ENCODE data around the gene PRUNE1.

The PRUNE1 gene

GRCh38 chr1:151008244-151009205, at the start of gene PRUNE1:
Gene PRUNE1 (plus strand): TSS chr1:151008449. CDS start chr1:151008633, 184 bp downstream.
- peak; percentile 73 for DNase-seq (ENCODE audit: low read depth, low spot score)
- peak within 1 kb of the TSS; percentile 87 for H3K27ac ChIP-seq

DNA sequence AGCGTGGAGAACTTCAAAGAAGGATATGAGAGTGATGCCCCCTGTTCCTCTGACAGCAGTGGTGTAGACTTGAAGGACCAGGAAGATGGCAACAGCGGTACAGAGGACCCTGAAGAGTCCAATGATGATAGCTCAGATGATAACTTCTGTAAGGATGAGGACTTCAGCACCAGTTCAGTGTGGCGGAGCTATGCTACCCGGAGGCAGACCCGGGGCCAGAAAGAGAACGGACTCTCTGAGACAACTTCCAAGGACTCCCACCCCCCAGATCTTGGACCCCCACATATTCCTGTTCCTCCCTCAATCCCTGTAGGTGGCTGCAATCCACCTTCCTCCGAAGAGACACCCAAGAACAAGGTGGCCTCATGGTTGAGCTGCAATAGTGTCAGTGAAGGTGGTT, 47.6 kb upstream of the PRUNE1 start:
- H3K27ac ChIP-seq = no peak overlapping the region
- DNase-seq (ENCODE audit: low read depth, low spot score) = no peak

- no peak overlapping the region for H3K27ac ChIP-seq
- no peak for DNase-seq (ENCODE audit: low read depth, low spot score)
Observed at GRCh38 chr1:150961756-150962155, 46.5 kb upstream of the PRUNE1 start.

DNA sequence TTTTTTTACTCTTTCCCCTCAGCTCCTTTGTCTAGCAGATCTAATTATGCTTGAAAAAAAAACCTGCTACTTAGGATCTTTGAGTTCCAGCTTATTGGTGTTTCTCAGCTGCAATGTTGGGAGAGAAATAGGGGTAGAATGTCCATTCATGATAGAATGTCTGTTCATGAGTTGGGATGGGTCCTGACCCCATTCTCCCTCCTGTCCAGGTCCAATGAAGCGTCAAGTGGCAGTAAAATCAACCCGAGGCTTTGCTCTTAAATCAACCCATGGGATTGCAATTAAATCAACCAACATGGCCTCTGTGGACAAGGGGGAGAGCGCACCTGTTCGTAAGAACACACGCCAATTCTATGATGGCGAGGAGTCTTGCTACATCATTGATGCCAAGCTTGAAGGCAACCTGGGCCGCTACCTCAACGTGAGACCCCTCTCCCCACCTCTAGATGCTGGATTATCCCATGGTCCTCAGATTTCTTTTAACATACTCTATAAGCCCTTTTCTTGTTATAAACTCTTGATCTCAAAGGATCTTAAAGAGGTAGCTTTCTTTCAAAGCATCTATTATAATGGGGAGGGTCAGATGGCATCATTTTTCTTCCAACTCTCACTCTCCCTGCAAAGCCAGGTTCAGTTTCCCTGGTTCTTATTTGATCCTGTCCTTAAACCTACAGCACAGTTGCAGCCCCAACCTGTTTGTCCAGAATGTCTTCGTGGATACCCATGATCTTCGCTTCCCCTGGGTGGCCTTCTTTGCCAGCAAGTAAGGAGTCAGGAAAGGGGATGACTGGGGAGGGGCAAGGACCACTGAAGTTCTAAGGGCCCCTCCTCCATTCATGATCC, 44.7 kb upstream of the PRUNE1 start:
- no peak overlapping the region for H3K27ac ChIP-seq
- no peak for DNase-seq (ENCODE audit: low read depth, low spot score)

- H3K27ac ChIP-seq = no peak overlapping the region
- no peak for DNase-seq (ENCODE audit: low read depth, low spot score)
Observed at GRCh38 chr1:150964164-150964489, 44.1 kb upstream of the PRUNE1 start.

DNA sequence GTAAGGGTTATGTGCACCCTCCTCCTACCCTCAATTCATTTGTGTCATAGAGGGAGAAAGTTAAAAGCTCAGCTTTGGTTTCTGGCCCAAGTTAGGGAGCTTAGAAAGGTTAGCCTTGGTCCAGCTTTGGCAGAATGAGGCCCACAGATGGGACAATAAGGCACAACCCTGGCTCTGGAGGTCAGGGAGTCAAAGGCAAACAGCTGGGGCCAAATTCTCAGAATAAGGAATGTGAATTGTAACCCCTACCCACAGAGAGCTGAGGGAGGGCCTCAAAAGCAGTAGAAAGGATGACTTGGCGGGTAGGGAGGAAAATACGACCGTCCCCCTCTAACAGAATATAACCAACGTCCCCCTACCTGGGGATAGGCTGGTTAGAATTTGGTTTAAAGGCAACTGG, 42.6 kb upstream of the PRUNE1 start:
- no peak for DNase-seq (ENCODE audit: low read depth, low spot score)
- no peak overlapping the region for H3K27ac ChIP-seq

- H3K27ac ChIP-seq = no peak overlapping the region
Observed at GRCh38 chr1:150966011-150966410, 42.2 kb upstream of the PRUNE1 start.

DNA sequence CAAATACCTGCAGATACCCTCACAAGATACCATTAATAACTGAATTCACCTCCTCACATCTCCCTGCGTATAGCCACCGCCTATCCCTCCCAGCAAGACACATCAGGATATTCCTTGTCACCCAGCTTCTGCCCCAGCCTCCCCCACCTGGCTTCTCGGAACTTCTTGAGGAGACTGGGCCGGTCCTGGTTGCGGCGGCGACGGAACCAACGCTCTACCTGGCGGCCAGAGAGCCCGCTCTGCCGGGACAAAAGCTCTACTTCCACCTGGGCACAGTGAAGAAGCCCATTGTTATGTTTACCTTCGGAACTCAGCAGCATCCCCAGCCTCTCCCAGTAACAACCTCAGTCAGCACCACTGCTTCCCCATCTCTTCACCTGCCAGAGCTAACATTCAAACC, 40.3 kb upstream of the PRUNE1 start:
- no peak overlapping the region for H3K27ac ChIP-seq
- no peak for DNase-seq (ENCODE audit: low read depth, low spot score)

More at GRCh38 chr1:150966011-150966410, 42.2 kb upstream of the PRUNE1 start:
- no peak for DNase-seq (ENCODE audit: low read depth, low spot score)

DNA sequence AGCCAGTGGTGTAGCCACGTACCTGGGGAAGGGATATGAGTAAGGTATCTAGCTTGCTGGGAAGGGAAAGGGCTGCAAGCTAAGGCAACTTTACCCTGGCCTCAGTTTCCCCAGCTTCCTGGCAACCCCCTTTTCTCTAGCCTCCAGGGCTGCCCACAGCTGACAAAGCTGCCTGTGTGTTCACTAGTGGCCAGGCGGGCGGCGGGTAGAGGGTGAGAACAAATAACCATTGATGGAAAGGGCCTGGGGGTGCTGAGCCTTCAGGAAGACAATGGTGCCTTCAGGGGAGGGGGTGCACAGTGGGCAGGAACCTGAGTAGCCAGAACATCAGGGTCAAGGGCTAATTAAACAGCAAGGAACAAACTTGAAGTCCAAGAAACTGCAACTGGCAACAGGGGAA, 39.8 kb upstream of the PRUNE1 start:
- H3K27ac ChIP-seq = no peak overlapping the region

DNA sequence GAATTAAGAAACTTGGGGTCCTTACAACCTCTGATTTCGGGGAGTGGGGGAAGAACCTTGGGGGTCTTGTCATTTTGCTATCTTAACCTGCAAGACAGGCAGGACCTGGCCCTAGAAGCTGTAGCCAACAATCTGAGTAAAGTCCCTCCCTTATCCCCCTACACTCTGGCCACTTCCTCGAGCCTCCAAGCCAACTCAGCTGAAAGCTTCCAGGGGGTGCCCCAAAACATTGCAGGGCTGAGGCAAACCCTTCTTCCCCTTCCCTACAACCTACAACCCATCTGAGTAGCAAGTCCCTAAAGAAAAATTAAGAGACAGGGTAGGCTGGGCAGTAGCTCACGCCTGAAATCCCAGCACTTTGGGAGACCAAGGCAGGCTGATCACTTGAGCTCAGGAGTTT, 38.6 kb upstream of the PRUNE1 start:
- H3K27ac ChIP-seq = no peak overlapping the region

More for the DNA sequence above, 39.8 kb upstream of the PRUNE1 start:
- DNase-seq (ENCODE audit: low read depth, low spot score) = no peak

GRCh38 chr1:150970808-150971582, 37.3 kb upstream of the PRUNE1 start:
- no peak for DNase-seq (ENCODE audit: low read depth, low spot score)
- no peak overlapping the region for H3K27ac ChIP-seq

More for the DNA sequence above, 38.6 kb upstream of the PRUNE1 start:
- no peak for DNase-seq (ENCODE audit: low read depth, low spot score)

GRCh38 chr1:150971583-150972416, 36.4 kb upstream of the PRUNE1 start:
- no peak for DNase-seq (ENCODE audit: low read depth, low spot score)
- no peak overlapping the region for H3K27ac ChIP-seq

DNA sequence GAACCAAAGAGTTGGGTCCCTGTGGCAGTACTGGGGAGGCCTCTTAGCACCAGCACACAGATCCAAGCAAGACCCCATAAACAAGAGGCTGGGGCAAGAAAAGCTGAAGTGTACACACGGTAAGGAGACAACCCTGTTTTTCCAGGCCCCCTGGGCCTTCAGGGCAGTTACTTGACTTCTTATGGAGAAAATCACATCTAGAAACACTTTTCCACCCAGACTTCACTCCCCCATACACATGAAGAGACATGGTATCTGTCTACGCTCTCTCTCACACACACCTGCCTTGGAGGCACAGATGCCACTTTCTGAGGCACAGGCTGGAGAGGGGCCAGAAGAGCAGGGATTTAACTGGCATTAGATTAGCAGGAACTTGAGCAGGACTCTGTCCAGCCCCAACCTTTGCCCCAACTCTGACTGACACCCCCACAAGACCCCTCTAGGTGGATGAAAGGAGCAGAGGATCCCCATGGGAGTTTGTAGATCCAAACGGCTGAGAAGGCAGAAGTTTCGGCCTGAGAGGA, 35.8 kb upstream of the PRUNE1 start:
- no peak for DNase-seq (ENCODE audit: low read depth, low spot score)
- no peak overlapping the region for H3K27ac ChIP-seq

- peak overlapping the region; percentile 60 for H3K27ac ChIP-seq
- DNase-seq (ENCODE audit: low read depth, low spot score) = no peak
Observed at GRCh38 chr1:150973258-150973835, 34.9 kb upstream of the PRUNE1 start.

- no peak for DNase-seq (ENCODE audit: low read depth, low spot score)
- peak overlapping the region; percentile 60 for H3K27ac ChIP-seq
Observed at GRCh38 chr1:150973836-150974579, 34.2 kb upstream of the PRUNE1 start.

DNA sequence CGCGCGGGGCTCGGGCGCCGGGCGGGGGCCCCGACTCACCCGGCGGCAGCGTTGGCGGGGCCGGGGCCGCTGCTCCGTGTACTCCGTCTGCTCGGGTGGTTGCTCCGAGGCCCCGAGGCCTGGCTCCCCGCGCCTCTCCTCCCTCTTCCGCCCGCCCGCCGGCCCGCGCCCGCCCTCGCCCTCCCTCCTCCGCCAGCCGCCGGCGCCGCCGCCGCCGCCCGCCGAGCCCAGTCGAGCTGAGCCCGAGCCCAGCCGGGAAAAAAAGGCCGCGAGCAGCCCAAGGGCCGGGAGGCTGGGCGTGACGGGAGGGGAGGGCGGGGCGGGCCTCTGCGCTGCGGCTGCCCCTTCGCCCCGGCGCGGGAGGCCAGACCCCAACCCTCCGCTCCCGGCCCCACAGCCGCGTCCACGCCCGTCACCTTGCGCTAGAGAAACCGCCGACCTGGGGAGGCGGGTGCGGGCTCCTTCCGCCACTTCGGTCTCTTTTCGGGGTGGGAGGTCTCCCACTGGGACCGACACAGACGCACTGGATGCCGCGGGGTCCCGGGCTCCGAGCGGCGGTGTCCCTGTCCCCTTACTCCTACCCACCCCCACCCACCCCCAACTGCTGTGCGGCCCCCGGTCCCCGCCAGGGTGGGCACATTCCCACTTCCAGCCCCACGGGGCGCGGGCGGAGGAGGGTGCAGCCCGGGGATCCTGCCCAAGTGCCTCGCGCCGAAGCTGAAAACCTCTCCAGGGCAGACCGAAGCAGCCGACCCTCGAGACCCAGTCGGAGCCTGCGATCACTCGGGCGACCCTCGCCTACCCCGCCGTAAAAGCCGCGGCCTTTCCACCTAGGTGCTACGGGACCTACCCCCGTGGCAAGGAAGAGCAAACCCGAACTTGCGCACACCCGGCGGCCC, 33.4 kb upstream of the PRUNE1 start, which contains the start of gene CERS2:
Gene CERS2 (minus strand): TSS at position 256 of the 899 bp plus-strand sequence. CDS start 5,745 bp downstream, outside the sequence.
- no peak for DNase-seq (ENCODE audit: low read depth, low spot score)
- H3K27ac ChIP-seq = peak within 1 kb of the TSS; percentile 60

GRCh38 chr1:150976401-150976821, 31.8 kb upstream of the PRUNE1 start:
- no peak for DNase-seq (ENCODE audit: low read depth, low spot score)
- peak overlapping the region; percentile 80 for H3K27ac ChIP-seq
